Measurements from ENCODE around the gene GPRC5D. TPM values are rescaled to one million over a fixed set of nuclear protein-coding genes. Genes with fewer than 3 reads are reported as not detected.

Gene GPRC5D
- total and polyA plus RNA-seq, 3 donors from 2014 or later, result 0.68 to 5.5 (median 4.0) TPM

DNA sequence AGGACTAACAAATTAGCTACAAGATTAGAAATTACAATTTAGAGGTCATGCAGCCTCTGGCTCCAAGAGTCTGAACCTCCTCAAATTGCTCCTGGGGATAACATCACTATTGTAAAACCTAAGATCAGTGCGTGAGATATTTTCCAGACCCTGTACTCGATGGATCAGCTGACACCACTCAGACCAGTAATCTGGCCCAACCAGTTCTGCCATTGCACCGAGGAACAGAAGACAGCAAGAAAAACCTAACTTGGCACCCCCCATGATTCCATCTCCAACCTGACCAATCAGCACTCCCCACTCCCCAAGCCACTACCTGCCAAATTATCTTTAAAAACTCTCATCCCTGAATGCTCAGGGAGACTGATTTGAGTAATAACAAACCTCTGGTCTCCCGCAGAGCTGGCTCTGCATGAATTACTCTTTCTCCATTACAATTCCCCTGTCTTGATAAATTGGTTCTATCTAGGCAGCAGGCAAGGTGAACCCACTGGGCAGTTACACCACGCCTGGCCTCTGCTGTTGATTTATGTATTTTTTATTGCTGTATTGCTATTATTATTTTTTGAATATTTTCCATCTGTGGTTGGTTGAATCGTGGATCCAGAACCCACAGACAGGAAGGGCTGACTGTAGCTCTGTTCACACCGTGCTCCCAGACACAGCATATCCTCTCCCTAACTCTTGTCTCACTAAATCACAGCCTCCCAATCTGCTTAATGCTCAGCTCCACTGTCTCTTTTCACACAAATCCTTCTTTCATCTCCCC lies 38.9 kb upstream of the GPRC5D start:
- intact Hi-C loops (cut with DNase I; ENCODE audit: low total_unique reads), result no loop called here
- Histone ChIP-seq H3K4me3 (no peak overlapping the region), H3K27ac (no peak overlapping the region), H3K36me3 (ENCODE audit: low read depth, missing control alignments) (no peaks in the 10 kb centered on the region), H3K9me3 (no peaks in the 10 kb centered on the region), H3K4me1 (no peaks in the 10 kb centered on the region), H3K27me3 (no peaks in the 10 kb centered on the region)
- TF ChIP-seq POLR2A (IDR thresholded peaks at IDR 0.05), result no peak
- TF ChIP-seq, protein P1, sequence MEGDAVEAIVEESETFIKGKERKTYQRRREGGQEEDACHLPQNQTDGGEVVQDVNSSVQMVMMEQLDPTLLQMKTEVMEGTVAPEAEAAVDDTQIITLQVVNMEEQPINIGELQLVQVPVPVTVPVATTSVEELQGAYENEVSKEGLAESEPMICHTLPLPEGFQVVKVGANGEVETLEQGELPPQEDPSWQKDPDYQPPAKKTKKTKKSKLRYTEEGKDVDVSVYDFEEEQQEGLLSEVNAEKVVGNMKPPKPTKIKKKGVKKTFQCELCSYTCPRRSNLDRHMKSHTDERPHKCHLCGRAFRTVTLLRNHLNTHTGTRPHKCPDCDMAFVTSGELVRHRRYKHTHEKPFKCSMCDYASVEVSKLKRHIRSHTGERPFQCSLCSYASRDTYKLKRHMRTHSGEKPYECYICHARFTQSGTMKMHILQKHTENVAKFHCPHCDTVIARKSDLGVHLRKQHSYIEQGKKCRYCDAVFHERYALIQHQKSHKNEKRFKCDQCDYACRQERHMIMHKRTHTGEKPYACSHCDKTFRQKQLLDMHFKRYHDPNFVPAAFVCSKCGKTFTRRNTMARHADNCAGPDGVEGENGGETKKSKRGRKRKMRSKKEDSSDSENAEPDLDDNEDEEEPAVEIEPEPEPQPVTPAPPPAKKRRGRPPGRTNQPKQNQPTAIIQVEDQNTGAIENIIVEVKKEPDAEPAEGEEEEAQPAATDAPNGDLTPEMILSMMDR (IDR thresholded peaks at IDR 0.05), result no peak
- no peak for DNase-seq
- 75 to 78% methylated on average over 7 of the region's 7 CpGs for WGBS, 2 donors

DNA sequence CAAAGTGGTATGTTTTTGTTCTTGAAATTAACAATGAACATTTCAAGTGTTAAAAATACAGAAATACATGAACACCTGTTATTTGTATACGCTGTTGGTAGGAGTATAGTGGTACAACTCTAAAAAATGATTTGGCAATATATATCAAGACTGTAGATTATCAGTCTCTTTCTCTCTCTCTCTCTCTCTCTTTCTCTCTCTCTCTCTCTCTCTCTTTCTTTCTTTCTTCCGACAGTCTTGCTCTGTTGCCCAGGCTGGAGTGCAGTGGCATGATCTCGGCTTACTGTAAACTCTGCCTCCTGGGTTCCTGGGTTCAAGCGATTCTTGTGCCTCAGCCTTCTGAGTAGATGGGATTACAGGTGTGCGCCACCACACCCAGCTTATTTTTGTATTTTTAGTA lies 35.5 kb upstream of the GPRC5D start:
- intact Hi-C loops (cut with DNase I; ENCODE audit: low total_unique reads), result loop anchor here (10.0 kb wide), 1 partner anchor 73 kb away; no protein-coding TSS in a partner anchor
- no peak for TF ChIP-seq POLR2A (IDR thresholded peaks at IDR 0.05)
- TF ChIP-seq, protein P1 (IDR thresholded peaks at IDR 0.05), result no peak

DNA sequence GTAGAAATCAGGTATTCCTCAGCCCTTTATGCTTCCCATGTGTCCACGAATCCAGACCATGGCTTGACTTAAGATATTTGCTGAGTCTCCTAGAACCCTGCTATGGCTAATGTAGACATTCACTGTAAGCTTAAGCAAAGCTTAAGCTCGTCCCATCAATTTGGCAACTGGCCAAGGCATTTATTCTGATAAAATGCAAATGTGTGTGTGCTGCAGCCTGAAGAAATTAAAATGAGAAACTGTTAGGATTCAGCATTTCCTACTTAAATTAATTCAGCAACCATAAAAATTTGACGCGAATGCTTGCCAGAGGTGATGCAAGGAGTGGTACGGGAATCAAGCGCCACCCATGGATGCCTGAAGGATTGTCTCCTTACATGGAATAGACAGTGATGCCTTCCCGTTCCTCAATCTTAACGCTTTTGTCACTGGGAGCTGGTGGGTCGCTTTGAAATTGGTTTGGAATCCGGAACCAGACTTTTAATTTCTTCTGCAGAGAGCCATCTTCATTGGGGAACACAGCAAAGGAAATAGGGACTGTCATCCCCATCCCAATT lies 34.9 kb upstream of the GPRC5D start:
- 86 to 88% methylated on average over 10 of the region's 10 CpGs for WGBS, 2 donors
- Histone ChIP-seq H3K27ac (no peak overlapping the region), H3K4me1 (no peaks in the 10 kb centered on the region), H3K36me3 (ENCODE audit: low read depth, missing control alignments) (no peaks in the 10 kb centered on the region), H3K4me3 (no peak overlapping the region), H3K9me3 (no peaks in the 10 kb centered on the region), H3K27me3 (no peaks in the 10 kb centered on the region)
- intact Hi-C loops (cut with DNase I; ENCODE audit: low total_unique reads), result loop anchor here (10.0 kb wide), 1 partner anchor 72 kb away; no protein-coding TSS in a partner anchor
- no peak for TF ChIP-seq POLR2A (IDR thresholded peaks at IDR 0.05)
- TF ChIP-seq, protein P1 (IDR thresholded peaks at IDR 0.05), result no peak
- no peak for DNase-seq

More for the DNA sequence above, 35.5 kb upstream of the GPRC5D start:
- WGBS, 2 donors, result 69 to 78% methylated on average over 5 of the region's 5 CpGs
- Histone ChIP-seq H3K27me3 (no peaks in the 10 kb centered on the region), H3K36me3 (ENCODE audit: low read depth, missing control alignments) (no peaks in the 10 kb centered on the region), H3K4me1 (no peaks in the 10 kb centered on the region), H3K4me3 (no peak overlapping the region), H3K9me3 (no peaks in the 10 kb centered on the region), H3K27ac (no peak overlapping the region)
- no peak for DNase-seq

DNA sequence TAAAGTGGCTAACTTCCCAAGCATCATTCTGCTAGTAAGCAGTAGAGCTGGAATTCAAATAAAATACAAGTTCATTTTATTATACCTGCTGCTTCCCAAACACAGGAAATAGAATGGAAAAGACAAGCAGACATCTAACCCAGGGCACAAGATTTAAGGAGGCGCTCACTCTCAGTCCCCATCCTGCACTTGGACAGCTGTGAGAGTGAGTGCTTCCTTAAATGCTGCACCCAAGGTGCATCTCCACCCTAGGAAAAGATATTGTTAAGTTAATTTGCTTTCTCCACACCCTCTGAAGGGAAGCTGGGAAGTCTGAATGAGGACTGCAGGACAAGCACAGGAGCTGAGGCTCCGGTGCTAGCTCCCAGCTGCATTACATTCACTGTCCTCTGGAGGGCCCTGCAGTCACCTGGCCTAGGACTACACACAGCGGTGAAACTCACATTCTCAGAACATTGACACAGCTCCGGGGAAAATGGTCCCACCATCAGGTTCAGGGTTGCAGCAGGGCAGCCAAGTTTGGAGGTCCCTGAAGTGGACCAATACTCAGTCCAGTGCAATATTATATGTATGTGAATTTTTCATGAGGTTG lies 33.9 kb upstream of the GPRC5D start:
- H3K4me1 ChIP-seq, result no peaks in the 10 kb centered on the region
- no peak for TF ChIP-seq POLR2A (IDR thresholded peaks at IDR 0.05)
- TF ChIP-seq, protein P1 (IDR thresholded peaks at IDR 0.05), result peak; percentile 33 to 47 (median 37)
- H3K36me3 ChIP-seq (ENCODE audit: low read depth, missing control alignments), result no peaks in the 10 kb centered on the region
- intact Hi-C loops (cut with DNase I; ENCODE audit: low total_unique reads), result loop anchor here (10.0 kb wide), 1 partner anchor 71 kb away; no protein-coding TSS in a partner anchor
- H3K9me3 ChIP-seq, result no peaks in the 10 kb centered on the region
- H3K27ac ChIP-seq, result no peak overlapping the region
- no peaks in the 10 kb centered on the region for H3K27me3 ChIP-seq
- H3K4me3 ChIP-seq, result no peak overlapping the region
- WGBS, 2 donors, result 79 to 83% methylated on average over 4 of the region's 4 CpGs
- DNase-seq, result peak; percentile 62

All from testis (tissue), 3 donors.